HG02798 (cell line): ENCODE results near the gene DMAP1.

Source experiments
- ATAC-seq: cut with Tn5 transposase; IDR thresholded peaks from one replicate; pipeline ENCODE4 v1.9.1; 2021; ENCODE audit warnings: mild to moderate bottlenecking; ENCODE audit not compliant: unreplicated experiment, poor library complexity

Gene DMAP1

DNA sequence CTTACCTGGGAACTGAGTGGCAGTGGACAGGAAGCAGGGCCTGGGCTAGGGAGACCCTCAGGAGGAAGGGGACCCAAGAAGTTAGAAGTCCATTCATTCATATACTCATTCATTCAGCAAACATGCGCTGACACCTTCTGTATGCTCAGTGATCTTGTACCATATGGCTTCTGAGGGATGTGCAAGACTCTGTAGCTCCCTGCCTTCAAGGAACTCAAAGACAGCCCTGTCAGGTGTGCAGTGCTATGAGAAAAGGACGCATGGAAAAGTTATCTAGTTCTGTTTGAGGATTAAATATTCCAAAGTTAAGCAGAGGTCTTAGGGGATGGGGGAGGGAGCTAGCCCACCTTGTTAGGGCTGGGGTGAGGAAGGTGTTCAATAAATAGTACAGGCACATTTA lies 12.5 kb downstream of the DMAP1 start:
- ATAC-seq, result no peak

DNA sequence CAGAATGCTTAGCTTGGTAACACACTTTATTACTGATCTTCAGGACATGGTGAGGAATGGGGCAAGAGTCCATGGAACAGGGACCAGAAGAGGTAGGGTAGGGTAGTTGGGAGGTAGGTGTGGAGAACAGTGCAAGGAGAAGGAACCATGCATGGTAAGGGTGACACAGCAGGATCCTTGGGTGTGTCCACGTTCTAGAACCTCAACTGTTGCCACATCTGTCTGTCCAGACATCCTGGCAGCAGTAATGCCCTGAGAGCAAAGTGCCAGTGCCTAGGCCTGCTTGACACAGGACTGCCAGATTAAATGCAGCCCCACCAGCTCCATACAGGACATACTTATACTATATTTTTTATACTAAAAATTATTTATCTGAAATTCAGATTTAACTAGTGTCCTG lies 13.9 kb downstream of the DMAP1 start:
- ATAC-seq, result no peak

DNA sequence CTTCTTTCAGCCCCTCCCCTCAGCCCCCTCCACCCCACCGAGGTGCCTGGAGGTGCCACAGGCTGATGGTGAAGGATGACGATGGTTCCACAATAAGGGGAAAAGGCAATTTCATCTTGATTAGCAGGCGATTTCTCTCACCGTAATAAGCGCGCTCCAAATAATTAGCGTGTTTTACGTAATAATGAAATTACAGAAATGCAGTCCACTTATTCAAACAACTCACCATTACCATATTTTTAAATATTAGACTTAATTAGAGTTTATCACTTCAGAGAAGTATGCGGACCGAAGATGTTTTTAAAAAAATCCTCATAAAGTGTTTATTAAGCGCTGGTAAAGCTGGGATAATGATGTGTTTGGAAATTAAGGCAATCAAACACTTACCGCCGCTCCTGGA lies 14.9 kb downstream of the DMAP1 start:
- no peak for ATAC-seq

DNA sequence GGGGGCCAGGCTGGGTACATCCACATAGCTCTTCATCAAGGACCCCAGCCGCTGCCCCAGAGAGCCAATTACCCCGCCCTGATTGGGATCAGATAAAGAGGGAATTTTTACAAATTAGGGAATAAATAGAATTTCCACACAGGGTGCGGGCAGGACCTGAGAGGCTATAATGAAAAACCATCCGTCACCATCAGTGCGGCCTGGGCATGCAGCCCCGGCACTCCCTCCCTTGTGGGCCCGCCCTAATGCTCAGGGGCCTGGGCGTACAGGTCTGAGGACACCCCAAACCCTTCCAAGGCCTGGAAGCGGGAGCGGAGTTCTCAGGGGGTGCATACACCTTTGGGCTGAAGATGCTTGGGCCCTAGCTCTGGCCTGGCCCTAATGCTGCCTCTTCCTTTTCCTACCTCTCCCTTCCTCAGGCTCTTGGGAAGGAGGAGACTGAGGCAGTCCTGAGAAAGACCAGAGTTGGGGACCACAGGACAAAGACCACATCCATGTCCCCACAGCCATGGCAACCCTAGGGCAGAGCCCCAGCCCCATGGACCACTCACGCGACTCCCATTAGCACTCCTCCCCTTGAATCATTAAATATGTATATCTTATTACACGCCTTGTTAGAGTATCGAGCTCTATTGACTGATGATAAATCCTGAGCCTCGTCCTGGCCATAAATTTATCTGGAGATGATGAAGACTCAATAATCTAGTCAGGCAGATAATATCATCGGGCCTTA lies 16.3 kb downstream of the DMAP1 start:
- ATAC-seq, result no peak

DNA sequence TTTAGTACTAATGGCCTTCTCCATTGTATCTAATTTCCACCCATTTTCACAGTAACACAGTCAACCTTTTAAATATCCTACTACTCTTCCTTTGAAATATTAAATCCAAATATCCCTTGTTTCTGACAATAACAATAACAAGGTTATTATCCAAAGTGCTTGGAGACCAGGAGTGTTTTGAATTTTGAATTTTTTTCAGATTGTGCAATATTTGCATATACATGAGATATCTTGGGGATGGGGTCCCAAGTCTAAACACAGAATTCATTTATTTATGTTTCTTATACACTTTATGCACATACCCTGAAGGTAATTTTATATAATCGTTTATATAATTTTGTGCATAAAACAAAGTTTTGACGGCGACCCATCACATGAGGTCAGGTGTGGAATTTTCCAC lies 17.5 kb downstream of the DMAP1 start:
- no peak for ATAC-seq

DNA sequence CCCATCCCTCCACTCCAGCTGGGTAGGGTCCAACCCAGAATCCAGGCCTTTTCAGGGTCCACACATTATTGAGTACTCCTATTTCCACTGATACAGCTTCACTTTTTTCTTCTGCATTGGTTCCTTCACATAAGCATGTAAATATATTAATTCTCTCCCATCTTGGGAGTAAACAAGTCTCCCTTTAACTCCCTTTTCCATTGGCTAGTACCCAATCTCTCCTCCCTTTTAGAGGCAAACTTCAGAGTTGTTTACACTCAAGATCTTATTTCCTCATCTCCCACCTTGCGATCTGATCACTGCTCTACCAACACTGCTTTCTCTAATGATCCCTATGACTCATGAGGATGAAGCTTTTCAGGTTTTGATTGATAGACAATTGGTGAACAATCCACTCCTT lies 20.3 kb downstream of the DMAP1 start:
- no peak for ATAC-seq

DNA sequence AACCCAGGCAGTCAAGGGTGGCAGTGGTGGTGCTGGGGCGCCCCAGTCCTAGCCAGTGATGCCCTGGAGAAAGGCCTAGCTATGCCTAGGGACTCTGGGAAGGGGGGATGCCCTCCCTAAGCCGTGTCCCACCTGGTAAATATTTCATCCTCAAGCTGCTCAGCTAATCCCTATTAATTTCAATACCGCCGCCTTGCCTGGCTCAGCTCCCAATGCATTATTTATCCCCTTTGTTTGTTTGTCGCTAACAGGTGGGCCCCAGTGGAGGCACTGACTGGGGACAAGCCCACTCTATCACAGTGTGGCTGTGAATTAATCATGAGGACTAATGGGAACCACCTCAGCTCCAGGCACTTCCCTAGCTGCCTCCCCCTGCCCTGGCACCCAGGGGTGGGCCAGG lies 22.5 kb downstream of the DMAP1 start:
- ATAC-seq, result no peak

DNA sequence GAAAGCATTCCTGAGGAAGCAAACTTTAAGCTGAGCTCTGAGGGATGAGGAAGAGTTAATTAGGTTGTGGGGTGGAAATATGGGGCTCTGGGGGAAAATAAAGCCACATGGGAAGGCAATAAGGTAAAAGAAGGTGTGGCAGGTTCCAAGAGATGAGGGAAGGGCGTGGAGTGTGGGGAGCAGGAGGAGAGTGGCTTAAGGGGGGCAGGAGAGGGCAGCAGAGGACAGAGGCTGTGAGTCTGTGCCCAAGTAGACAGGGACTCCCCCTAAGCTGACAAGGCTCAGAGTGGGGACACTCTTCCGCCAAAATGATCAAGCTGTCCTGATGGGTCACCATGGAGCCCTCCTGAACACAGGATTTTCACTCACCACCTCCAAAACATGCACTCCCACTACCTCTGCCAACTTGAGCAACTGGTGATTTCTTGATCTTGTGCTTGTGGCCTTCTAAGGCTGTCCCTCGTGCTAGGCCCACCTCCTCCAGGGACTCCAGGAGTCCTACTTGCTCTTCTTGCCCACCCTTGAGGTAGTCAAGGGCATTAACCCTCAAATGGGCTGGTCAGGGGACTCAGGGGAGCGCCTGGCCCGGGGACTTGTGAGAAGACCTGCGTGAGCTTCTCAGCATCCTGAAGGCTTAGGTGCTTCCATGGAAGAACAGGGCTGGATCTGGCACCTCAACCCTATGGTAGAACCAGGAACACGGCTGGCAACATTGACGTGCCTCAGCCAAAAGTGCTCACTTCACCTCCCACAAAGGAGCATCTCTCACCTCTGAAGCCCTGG lies 23.4 kb downstream of the DMAP1 start:
- ATAC-seq, result no peak

DNA sequence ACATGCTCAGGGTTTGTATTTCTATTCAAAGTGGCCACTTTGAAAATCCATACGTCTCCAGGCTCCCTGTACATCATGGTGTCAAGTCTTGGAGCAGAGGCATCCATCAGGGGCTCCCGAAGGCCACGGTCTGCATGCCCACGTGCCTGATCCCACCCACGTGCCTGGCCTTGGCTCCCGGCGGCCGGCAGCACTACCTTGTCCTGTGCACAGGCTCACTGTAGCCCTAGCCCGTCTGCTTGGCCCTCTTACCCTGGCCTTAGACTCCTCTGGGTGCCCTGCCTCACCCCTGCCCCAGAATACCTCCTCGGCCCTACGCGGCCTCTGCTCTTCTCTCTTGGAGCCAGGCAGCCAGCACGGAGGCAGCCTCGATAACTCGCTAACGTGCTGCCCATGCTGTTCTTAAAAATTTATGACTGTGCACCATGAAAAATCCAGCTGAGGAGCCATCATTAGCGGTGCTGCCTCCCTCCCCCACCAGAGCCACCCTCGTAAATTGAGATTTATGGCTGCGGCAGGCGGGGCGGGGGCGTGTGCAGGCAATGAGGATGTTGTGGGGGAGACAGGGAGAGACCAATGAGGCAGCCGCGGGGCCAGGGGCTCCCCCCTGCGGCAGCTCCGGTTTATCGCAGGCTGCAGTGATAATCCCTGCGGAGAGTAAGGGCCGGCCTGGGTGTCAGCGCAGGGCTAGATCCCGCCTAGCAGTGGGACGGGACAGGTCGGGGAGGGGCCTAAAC lies 24.6 kb downstream of the DMAP1 start:
- no peak for ATAC-seq

DNA sequence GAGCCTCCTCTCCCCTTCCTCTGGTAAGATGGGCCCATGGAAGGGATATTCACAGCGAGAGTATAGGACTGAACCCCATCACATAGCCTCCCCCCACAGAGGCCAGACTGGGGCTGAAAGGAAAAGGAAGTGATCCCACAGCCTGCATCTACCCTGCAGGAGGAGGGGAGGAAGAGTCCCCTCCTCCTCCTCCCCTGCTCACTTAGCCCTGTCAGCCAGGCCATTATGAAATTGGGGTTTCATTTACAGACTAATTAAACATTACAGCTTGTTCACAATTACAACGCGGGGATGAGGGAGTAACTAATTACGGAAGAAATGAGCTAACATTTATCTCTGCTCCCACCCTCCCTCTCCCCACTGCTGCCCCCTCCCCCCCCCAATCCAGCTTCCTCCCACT lies 25.4 kb downstream of the DMAP1 start:
- ATAC-seq, result no peak

DNA sequence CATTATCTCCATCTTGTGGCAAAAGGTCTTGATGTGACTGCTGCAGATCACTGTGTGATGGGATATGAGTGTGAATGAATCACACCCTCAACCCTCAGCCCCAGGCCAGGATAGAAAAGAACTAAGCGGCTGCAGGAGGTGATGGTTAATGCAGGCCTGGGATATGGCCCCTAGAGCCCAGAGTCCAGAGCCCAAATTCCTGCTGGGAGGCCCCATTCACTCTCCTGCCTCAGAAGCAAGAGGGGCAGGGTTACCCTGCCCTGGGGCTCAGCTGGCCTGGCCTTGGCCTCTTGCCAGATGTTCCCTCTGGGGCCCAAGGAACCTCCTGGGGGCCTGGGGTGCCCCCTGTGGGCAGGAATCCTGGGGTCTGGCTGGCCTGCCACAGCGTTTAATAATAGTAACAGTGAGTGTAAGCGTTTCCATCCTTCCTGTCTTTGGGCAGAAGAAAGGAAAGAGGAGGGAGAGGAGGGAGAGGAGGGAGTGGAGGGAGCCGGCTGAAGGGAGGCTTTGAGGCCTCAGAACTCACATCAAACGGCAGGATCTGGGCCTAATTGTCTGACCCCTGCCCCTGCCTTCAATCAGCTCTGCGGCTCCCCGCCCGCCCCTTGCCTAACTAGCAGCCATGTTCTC lies 26.2 kb downstream of the DMAP1 start:
- ATAC-seq, result no peak

DNA sequence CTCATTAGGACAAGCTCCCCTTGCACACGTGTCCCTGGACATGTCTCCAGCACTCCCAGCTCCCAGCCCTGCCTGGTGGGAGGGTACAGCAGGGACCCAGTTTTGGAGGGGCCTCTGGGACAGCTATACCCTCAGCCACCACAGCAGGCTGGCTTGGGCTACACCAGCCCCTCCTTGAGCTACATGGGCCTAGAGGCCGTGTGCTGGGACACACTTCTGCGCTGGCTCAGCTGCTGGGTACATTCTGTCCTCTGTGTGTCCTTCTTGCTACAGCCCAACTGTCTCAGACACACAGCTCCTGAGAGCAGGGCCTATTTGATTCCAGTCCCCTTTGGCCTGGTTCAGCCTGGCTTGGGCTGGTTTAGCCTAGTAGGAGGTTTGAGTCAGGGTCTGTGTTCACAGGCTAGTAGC lies 26.7 kb downstream of the DMAP1 start:
- ATAC-seq, result no peak

DNA sequence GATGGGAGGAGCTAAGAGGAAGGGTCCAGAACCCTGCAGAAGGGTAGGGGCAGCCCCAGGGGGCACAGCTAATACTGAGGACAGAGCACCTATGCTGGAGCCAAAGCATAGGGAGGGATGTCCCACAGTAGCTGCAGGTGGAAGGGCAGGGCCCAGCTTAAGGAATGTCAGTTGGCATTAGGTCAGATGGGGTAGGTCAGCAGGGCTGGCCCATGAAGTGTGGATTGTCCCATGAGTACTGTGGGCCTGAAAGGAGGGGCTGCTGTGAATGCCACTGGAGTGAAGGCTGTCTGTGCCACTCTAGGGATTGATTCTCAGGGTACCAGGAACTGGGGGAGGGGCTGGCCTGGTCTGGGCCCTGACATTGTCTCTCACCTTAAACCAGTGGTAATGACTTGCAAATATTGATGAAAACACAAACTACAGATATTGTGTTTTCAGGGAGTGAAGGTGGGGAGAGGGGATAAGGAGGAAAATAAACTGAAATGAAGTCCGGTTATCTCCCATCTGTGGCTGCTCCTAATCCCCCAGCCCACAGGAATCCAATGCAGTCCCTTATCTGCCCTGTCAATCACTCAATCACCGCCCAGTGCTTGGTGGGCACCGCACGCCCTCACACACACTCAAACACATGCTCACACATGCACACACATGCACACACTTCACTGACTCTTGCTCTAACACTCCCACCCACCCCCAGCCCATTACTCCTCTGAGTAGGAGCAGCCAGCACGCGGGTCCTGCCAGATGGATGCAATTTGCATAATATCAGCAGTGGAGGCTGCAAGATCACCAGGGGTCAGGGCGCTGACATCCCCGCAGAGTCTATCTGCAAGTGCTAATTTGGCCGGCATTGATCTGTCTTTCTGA lies 27.8 kb downstream of the DMAP1 start:
- ATAC-seq, result no peak

DNA sequence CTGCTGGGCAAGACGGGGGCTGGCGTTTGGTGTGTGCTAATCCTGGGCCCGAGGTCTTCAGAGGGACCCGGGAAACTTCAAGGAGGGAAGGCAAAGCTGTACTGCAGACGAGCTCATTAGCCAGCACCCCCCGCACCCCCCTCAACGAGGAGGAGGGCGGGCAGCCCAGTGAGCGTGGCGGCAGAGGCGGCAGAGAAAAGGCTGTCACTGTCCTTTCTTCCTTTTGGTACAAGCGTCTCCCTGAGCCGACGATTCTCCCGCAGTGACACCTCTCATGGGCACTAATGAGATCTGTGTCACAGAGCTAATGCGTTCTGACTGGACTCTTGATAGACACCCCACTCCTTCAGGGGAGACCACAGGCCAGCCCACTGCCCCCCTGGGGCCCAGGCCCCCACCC lies 29.5 kb downstream of the DMAP1 start:
- ATAC-seq, result no peak

DNA sequence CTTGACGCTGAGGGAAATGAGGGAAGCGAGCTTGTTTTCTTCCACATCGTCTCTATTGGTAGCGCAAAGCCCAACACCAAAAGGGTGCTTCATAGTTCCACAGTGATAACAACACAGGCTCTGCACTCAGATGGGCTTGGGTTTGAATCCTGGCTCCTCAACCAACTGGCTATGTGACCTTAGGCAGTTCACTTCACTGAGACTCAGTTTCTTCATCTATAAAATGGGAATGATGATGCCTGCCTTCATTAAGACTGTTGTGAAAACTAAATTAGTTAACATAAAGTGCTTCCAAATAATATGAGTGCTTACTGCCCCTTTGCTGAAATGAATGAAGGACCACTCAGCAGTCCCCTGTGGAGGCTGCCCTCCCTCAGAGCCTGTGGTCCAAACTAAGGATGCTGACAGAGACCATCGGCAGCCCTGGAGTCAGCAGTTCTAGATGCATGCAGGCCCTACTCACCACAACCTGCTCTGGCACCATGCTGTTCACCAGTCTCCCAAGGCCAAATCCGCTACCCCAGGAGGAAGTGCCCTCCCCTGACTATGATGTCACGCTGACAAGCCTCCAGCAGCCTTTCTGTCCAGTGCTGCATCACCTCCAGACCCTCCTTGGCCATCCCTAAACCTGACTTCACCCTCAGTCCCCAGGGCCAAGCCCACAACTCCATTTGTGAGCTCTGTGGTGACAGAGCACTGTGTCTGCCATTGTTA lies 30.7 kb downstream of the DMAP1 start:
- no peak for ATAC-seq

DNA sequence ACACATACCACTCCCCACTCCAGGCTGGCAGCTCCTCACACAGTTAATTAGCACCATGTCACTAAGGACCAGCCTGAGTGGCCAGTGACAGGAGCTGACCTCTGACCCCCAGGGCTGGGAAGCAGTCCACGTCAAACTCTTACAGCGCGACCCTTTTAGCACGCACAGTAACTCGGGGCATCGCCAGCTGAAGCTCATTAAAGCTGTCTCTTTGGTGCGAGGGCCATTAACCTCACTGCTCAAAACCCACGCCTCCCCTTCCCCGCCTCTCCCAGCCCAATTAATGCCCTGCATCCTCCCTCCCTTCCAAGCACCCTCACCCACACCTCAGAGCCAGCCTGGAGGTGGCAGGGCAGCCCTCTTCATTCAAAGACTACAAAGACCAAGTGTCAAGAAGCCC lies 31.7 kb downstream of the DMAP1 start:
- no peak for ATAC-seq

DNA sequence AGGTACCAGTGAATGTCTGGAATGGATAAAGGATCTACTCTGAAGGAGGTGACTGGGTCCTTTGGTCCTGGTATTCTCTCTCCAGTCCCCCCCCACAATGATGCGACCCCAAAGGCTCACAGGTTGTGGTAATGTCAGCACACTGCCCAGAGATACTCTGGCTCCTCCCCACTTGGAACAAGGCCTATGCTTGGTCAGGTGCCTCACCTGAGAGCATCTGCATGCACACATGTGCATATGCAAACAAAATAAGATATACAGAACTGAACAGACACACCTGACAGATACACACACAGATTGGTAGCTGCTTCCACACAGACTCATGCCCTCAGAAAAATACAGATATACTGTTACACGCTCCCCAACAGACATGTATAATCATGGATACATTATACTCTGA lies 33.5 kb downstream of the DMAP1 start:
- ATAC-seq, result no peak

DNA sequence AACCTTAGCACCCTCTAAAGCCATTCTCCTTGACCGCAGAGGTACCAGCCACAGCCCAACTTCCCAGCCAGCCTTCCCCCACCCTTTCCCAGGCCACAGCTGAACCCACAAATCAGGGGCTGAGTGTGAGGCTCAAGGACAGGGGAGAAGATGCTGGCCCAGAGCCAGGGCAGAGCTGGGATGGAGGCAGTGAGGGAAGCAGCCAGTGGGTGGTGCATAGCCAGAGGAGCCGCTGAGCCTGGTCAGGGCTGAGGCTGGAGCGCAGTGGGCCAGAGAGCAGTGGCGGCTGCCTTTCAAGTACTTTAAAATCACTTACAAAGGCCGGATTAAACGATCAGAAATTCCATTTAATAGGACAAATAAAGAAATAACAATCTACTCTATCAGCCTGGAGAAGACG lies 36.3 kb downstream of the DMAP1 start:
- ATAC-seq, result no peak

DNA sequence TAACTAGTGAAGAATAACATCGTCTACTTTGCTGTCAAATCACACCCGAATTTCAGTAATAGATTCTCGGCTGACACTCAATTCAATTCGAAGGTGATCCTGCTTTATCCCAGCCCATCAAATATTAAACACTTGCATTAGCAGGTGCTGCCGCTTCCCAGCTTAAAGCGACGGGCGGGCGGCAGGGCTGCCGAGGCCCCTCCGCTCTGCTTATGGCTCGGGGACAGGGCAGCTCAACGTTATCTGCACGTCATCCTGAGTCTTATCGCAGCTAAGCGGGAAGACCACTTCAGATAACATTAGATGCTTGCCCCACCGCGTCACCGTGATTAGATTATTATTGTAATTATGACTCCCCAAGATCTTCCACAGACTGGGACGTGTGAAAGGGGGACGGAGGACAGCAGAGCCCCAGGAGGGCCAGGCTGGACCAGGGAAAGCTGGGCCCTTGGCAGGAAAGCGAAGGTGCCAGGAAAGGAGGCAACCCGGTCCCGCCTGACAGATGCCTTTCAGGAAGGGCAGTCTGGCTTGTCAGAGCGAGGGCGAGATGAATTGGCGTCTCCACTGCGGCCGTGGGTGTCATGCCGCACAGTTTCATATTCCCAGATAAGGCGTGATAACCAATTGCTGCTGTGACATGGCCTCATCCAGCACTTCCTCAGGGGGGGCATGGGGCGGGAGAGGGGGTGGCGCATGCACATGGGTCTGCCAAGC lies 37.0 kb downstream of the DMAP1 start:
- ATAC-seq, result no peak
